K562 (cell line): ENCODE data around the gene MAP1S. TPM values are rescaled to one million over a fixed set of nuclear protein-coding genes. Genes with fewer than 3 reads are reported as not detected.

Source experiments
- AFF1 ChIP-seq, 2 experiments: fragments of 450-650 bp; IDR thresholded peaks; 2 replicates each; pipeline ENCODE4 v1.6.1; 2018; ENCODE audit warnings: mild to moderate bottlenecking in 2 of 2, low read depth in 1 of 2; ENCODE audit not compliant: partially characterized antibody in 2 of 2
- ASH1L ChIP-seq: fragments of 450-650 bp; IDR thresholded peaks from 2 replicates; pipeline ENCODE4 v1.6.1; 2018; ENCODE audit warnings: borderline replicate concordance, mild to moderate bottlenecking, low read depth; ENCODE audit not compliant: partially characterized antibody
- BCOR ChIP-seq: fragments of 450-650 bp; IDR thresholded peaks from 2 replicates; pipeline ENCODE4 v1.6.1; 2016
- BMI1 ChIP-seq: fragments of 150-350 bp; IDR thresholded peaks from 2 replicates; pipeline ENCODE4 v1.6.1; 2014; ENCODE audit warnings: low read length
- CEBPB ChIP-seq: fragments of 450-650 bp; IDR thresholded peaks from 2 replicates; pipeline ENCODE4 v1.6.1; 2016; ENCODE audit warnings: missing genetic modification characterization, missing compliant biosample characterization
- CSDE1 ChIP-seq, 2 experiments: fragments of 450-650 bp; IDR thresholded peaks; 2 replicates each; pipeline ENCODE4 v1.6.1; 2016; ENCODE audit warnings: mild to moderate bottlenecking in 1 of 2
- EP400 ChIP-seq: fragments of 450-650 bp; IDR thresholded peaks from 2 replicates; pipeline ENCODE4 v1.6.1; 2017; ENCODE audit warnings: antibody characterized with exemption, mild to moderate bottlenecking, moderate library complexity
- GTF2B ChIP-seq: IDR thresholded peaks from 2 replicates; pipeline ENCODE4 v1.6.1; 2011; ENCODE audit not compliant: insufficient read length; ENCODE audit errors: extremely low read depth
- HDAC1 ChIP-seq, 2 experiments: fragments of 450-650 bp; IDR thresholded peaks; 2 replicates each; pipeline ENCODE4 v1.6.1; 2016 to 2017; ENCODE audit warnings: inconsistent platforms in 1 of 2, mild to moderate bottlenecking in 1 of 2, moderate library complexity in 1 of 2
- HDAC2 ChIP-seq: fragments of 450-650 bp; IDR thresholded peaks from 2 replicates; pipeline ENCODE4 v1.6.1; 2016; ENCODE audit warnings: mild to moderate bottlenecking
- HMG20B ChIP-seq: fragments of 250-450 bp; sonication (Bioruptor Pico); IDR thresholded peaks from 2 replicates; pipeline ENCODE4 v1.5.0; 2021; ENCODE audit warnings: mild to moderate bottlenecking
- NFYB ChIP-seq: IDR thresholded peaks from 2 replicates; pipeline ENCODE4 v1.6.1; 2011; ENCODE audit warnings: mild to moderate bottlenecking, moderate library complexity; ENCODE audit not compliant: insufficient read length; ENCODE audit errors: extremely low read depth
- PHF20 ChIP-seq: fragments of 450-650 bp; IDR thresholded peaks from 2 replicates; pipeline ENCODE4 v1.6.1; 2018; ENCODE audit not compliant: partially characterized antibody
- POLR2H ChIP-seq: IDR thresholded peaks from 2 replicates; pipeline ENCODE4 v1.6.1; 2016; ENCODE audit warnings: missing genetic modification characterization, low read depth, mild to moderate bottlenecking, control low read depth, missing compliant biosample characterization, moderate library complexity
- RBM25 ChIP-seq: fragments of 200-400 bp; formaldehyde crosslinking; IDR thresholded peaks from 2 replicates; pipeline ENCODE4 v1.6.1; 2018; ENCODE audit warnings: low read length, low read depth, moderate library complexity; ENCODE audit not compliant: severe bottlenecking
- RCOR1 ChIP-seq, 2 experiments: IDR thresholded peaks; 2 replicates each; pipeline ENCODE4 v1.6.1; 2012; ENCODE audit warnings: low read depth in 2 of 2, low read length in 2 of 2, borderline replicate concordance in 1 of 2, improper control_type of control experiment in 1 of 2
- SMARCA5 ChIP-seq: fragments of 450-650 bp; IDR thresholded peaks from 2 replicates; pipeline ENCODE4 v1.6.1; 2016
- SOX6 ChIP-seq: fragments of 450-650 bp; IDR thresholded peaks from 2 replicates; pipeline ENCODE4 v1.6.1; 2014; ENCODE audit warnings: mild to moderate bottlenecking
- SP1 ChIP-seq: sonication (generic); formaldehyde crosslinking; IDR thresholded peaks from 2 replicates; pipeline ENCODE4 v1.8.1; 2022; ENCODE audit warnings: mild to moderate bottlenecking, missing genetic modification reagents
- TFAP4 ChIP-seq: sonication (generic); formaldehyde crosslinking; IDR thresholded peaks from 2 replicates; pipeline ENCODE4 v1.8.0; 2022; ENCODE audit warnings: missing genetic modification reagents, mild to moderate bottlenecking, moderate library complexity, borderline replicate concordance
- ZBTB5 ChIP-seq: fragments of 450-650 bp; IDR thresholded peaks from 2 replicates; pipeline ENCODE4 v1.6.1; 2017; ENCODE audit warnings: antibody characterized with exemption
- ZNF696 ChIP-seq: fragments of 250-450 bp; sonication (Bioruptor Pico); conservative IDR thresholded peaks from 2 replicates; pipeline ENCODE4 v1.4.0; 2020; ENCODE audit warnings: mild to moderate bottlenecking, moderate library complexity
- polyA plus RNA-seq, 8 experiments: library from polyadenylated mRNA; depleted of rRNA in 4 of 8; stranded (reverse) in 5 of 8; unstranded in 3 of 8; fragments of >200 nt; fragmentation: Nextera tagmentation in 2 of 8; fragmentation: Illumina TruSeq in 1 of 8; extraction: Ambion mirVana in 2 of 8; extraction: Trizol in 1 of 8; gene quantifications; 2 replicates each; pipeline versions ENCODE4 v1.2.1 to v1.2.3, GENCODE V29; 2011 to 2014; ENCODE audit warnings: inconsistent platforms in 1 of 8, missing spikeins in 1 of 8
- total RNA-seq, 7 experiments: library from RNA; depleted of rRNA in 6 of 7; stranded (reverse); fragments of >200 nt in 6 of 7; fragmentation: Illumina TruSeq in 2 of 7; extraction: Trizol in 2 of 7; gene quantifications; 2 replicates each; pipeline versions ENCODE4 v1.2.1 to v1.2.3, GENCODE V29; 2011 to 2021; ENCODE audit warnings: low replicate concordance in 1 of 7

MAP1S gene
- total and polyA plus RNA-seq, 9 of the 15 experiments (the other 6 are each of a cell fraction or from before 2014, with no cell fraction given): 2.0 to 81.0 (median 9.5) TPM

DNA sequence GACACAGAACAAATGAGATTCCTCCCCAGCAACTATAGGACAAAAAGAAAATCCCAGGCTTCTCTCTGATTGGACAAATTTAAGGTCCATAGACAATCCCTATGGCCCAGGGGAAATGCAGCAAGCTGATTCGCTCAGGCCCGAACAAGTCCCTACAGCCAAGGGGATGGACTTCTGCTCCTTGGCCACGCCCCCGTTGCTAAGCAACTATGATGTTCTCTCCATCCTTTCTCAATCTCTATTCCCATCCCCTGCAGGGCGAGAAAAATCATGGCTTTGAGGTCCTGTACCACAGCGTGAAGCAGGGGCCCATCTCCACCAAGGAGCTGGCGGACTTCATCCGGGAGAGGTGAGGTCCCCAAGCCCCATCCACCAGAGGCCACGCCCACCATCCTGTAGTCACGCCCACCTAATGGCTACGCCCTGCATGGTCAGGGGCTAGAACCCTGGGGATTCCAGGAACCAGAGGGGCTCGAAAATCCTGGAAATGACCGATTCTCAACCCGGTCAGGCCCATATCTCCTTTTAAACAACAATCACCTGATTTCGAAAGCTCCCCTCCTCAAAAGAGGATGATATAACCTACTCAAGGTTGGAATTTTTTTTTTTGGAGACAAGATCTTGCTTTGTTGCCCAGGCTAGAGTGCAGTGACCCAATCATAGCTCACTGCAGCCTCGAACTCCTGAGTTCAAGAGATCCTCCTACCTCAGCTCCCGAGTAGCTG, 43.4 kb downstream of the MAP1S start (continued):
- TF ChIP-seq ZBTB5 (peak; percentile 82), HMG20B (CRISPR knock-in tag) (no peak), BMI1 (peak; percentile 47; the same call in 1 of the 2 replicates), NFYB (peak; percentile 42), EP400 (no peak), RBM25 (peak; percentile 48), SOX6 (peak; percentile 55; the same call in 1 of the 2 replicates), HDAC2 (peak; percentile 83), AFF1 (IDR thresholded peaks at IDR 0.05; ENCODE audit: low read depth in 1 of 2, partially characterized antibody in 2 of 2) (no peak), BCOR (no peak), PHF20 (no peak), POLR2H (no peak), SP1 (CRISPR knock-in tag) (peak; percentile 76), RCOR1 (IDR thresholded peaks at IDR 0.05; ENCODE audit: borderline replicate concordance in 1 of 2, low read depth in 2 of 2, low read length in 2 of 2) (peak; percentile 39 to 89; a peak in 3 of 4 replicates), CSDE1 (IDR thresholded peaks at IDR 0.05) (peak in 1 of 2 experiments; percentile 92; a peak in 2 of 4 replicates), GTF2B (no peak), SMARCA5 (no peak), CEBPB (tag) (peak; percentile 41), TFAP4 (CRISPR knock-in tag) (0 out of 2 replicates have a peak, but pooled peaks have one; percentile 38), ZNF696 (CRISPR knock-in tag) (no peak), ASH1L (peak; percentile 51), HDAC1 (IDR thresholded peaks at IDR 0.05) (peak in 1 of 2 experiments; percentile 60; a peak in 1 of 4 replicates)
